GM19452 (cell line): ENCODE measurements around the gene TUFM.
A peak's percentile ranks its signal among the peaks of the same experiment; 100 is the strongest.
"Not testable (repeated sequence)": the region's sequence is repeated elsewhere in the genome, so short reads cannot be mapped to it uniquely, and the experiment has no call there.

Experiments used
- ATAC-seq: cut with Tn5 transposase; IDR thresholded peaks from one replicate; pipeline ENCODE4 v1.9.1; 2021; ENCODE audit not compliant: unreplicated experiment

Gene TUFM

DNA sequence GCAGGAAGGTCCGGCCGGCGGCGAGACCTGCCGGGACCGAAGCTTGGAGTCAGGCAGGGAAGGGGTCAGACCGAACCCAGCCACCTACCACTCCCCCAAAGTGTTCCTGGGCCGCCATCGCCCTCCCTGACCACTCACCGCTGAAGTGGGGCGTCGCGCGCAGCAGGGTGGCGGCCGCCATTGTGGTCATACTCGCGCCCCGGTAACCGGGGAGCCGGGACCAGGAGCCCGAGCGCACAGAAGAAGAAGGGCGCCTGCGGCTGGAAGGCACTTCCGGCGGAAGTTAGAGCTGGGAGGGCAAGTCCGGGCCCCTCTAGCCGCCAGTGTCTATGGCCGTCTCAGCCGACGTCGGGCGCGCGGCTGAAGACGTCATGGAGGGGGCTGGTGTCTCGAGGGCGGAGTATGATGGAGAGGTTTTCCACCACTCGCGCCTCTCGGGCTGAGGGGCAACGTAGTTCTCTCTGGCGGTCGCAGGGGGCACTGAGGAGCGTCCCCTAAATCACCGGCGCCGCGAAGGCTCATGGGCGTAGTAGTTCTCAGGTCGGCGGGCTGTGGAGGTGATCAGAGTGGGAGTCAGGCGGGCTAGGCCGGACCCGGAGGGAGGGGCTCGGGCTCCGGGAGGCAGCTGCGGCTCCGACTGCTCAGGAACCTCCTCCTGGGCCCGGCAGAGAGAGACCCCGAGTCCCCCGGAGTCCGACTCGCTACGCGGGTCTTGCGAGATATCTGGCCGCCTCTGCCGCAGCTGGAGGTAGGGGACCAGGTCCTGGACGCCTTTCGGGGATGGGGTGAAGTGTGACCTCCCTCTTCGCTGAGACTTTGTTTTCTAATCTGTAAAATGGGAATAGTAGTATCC is at the start of gene TUFM:
Gene TUFM, minus strand, starts transcription at position 269 of the 853 bp plus-strand sequence. Its CDS starts 79 bp downstream, at position 190.
- peak; percentile 88 for ATAC-seq

DNA sequence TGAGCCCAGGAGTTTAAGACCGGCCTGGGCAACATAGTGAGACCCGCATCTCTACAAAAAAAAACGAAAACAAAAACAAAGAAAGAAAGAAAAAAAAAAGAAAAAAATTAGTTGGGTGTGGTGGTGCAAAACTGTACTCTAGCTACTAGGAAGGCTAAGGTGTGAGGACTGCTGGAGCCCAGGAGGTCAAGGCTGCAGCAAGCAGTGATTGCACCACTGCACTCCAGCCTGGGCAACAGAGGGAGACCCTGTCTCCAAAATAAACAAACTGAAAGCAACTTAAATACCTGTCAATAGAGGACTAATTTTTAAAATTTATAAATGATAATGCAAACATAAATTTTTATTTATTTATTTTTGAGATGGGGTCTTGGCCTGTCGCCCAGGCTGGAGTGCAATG is 49.5 kb upstream of the TUFM start:
- no peak for ATAC-seq

DNA sequence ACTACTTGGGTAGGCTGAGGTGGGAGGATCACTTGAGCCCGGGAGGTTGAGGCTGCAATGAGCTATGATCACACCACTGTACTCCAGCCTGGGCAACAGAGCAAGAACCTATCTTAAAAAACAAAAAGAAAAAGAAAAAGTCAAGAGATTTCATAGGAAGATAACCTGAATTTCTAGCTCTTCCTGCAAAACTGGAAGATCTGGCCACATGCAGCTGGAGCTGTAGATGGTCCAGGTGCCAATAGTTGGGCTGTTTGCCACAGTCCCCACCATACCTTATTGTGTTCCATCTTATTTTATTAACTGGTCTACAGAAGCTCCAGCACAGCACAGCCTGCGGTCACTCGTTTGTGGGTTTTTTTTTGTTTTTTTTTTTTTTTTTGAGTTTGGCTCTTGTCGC is 47.1 kb upstream of the TUFM start:
- no peak for ATAC-seq

DNA sequence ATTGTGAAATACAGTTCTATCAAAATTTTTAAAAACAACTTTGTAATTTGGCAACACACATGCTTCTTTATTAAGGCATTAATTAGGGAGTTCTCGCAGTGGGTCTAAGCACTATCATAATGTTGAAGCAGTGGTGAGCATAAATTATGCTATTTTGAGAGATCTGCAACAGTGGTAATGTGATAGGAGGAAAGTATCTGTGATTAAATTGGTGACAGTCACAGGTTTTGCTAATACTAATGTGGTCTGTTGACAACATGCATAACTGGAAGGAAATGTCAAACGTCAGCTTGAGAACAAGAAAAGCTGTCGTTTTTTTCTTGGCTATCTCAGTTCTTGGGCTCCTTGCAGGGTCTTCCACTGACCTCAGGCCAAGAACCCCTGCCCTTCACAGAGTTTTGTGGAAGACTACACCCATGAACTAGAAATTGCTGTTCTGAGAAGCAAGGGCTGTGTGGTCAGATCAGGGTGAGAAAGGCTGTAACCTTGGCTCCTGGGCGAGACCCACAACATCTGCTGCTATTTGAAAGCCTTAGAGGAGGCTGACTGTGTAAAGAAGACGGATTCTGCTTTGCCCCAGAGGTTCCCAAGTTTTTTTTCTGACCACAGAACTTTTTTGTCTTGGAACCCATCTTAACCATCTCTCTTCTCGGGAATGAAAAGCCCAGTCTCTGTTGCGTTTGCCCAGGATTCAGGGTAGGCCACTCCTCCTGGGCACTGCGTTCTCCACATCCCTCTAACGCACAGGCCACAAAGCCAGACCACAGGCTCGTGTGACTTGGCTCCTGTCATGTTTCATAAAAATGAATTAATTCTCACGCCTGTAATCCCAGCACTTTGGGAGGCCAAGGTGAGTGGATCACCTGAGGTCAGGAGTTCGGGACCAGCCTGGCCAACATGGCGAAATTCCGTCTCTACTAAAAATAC is 46.1 kb upstream of the TUFM start:
- no peak for ATAC-seq

DNA sequence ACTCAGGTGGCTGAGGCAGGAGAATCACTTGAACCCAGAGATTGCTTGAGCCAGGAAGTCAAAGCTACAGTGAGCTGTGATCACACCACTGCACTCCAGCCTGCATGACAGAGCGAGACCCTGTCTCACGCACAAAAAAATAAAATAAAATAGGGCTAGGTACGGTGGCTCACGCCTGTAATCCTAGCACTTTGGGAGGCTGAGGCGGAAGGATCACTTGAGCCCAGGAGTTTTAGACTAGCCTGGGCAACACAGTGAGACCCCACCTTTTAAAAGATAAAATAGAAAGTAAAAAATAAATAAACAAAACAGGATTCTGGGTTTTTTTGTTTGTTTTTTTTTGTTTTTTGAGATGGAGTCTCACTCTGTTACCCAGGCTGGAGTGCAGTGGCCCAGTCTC is 44.2 kb upstream of the TUFM start:
- ATAC-seq, result not testable (repeated sequence)

DNA sequence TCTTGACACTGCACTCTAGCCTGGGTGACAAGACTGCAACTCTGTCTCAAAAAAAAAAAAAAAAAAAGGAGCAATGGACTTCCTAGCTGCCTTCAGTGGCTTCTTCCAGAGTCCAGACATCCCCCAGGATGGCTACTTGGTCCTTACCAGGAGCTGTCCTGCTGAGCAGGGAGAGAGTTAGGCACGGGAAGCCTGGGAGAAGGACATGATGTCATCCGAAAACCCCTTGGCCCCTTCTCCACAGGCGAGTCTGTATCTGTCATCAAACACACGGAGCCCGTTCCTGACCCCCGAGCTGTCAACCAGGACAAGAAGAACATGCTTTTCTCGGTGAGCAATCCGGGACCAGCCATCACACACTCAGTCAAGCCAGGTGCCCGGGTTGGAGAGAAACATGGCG is 40.8 kb upstream of the TUFM start:
- no peak for ATAC-seq

DNA sequence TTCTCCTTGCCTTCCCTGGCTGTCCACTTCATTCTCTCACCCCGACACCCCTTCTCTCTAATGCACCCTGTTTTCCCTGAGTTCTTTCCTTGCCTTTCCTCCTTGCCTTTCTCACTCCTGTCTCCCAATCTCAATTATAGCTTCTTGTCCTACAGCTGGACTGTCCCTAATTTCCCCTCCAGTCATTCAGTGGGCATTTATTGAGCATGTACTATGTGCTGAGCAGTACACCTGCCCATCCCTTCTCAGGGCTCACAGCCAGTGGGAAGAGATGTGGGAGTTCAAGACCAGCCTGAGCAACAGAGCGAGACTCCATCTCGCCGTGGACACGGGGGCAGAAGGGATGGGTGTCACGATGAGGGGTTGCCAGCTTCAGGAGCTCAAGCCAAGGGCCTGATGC is 37.9 kb upstream of the TUFM start:
- no peak for ATAC-seq

DNA sequence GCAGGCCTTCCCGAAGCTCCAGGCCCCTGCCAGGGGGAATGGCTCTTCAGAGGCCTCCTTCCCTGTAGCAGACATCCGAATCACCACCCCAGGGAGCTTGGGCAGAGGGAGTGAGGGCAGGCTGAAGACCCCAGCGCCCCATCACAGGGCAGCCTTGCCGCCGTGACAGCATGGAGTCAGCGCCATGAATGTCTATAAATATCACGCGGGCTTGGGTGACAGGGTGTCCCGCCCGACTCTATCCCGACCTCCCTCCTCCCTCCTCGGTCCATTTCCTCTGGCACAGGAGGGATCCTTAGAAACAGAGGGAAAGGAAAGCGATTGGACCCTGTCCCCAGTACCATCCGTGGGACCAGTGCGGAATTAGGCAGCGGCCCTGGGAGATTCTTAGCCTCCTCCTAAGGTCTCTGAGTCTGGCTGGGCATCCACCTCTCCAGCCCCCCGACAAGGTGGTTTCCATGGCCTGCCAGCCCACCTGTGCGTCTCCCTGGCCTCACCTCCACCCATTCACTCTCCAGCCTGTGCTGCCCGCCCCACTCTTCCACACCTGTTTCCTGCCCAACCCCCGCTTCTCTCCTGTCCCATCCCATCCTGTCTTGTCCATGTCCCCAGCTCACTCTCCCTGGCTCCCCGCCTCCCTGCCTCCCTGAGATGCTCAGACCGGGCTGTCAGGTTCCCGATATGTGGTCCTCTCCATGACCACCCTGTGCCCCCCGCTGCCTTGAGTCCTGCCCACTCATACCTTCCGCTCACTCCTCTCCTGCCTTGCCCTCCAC is 37.3 kb upstream of the TUFM start:
- no peak for ATAC-seq

DNA sequence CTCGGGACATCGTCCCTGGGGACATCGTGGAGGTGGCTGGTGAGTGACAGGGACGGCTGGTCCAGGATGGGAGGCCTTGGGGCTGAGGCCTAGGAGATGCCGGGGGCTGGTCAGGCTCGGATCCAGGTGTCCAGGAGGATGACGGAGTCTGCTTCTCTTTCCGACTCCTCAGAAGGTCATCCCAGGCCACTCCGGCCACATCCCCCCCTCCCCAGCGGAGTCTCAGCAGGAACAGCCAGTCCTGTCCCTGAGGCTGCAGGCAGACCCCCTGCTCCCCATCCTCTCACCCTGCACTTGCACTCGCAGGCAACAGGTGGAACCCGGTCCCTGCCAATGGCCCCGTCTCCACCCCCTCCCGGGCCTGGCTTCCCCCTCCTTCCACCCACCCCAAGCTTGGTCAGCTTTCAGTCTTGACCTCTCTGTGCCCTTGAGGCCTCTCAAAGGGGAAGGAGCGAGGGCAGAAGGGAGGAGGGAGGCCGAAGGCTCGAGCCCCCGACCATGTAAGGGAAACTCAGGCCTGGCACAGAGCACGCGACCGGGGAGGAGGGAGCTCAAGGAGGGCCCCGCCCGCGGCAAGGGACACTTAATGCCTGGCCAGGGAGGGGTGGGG is 36.5 kb upstream of the TUFM start:
- no peak for ATAC-seq

DNA sequence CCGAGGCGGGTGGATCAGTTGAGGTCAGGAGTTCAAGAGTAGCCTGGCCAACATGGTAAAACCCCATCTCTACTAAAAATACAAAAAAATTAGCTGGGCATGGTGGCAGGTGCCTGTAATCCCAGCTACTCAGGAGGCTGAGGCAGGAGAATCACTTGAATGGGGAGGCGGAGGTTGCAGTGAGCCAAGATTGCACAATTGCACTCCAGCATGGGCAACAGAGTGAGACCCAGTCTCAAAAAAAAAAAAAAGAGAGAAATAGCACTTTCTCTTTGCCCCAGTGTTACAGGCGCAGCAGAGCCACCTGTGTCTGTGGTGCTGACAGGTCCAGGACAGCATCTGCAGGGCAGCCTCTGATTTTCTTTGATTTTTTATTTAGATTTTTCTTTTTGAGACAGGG is 35.4 kb upstream of the TUFM start:
- ATAC-seq, result not testable (repeated sequence)

DNA sequence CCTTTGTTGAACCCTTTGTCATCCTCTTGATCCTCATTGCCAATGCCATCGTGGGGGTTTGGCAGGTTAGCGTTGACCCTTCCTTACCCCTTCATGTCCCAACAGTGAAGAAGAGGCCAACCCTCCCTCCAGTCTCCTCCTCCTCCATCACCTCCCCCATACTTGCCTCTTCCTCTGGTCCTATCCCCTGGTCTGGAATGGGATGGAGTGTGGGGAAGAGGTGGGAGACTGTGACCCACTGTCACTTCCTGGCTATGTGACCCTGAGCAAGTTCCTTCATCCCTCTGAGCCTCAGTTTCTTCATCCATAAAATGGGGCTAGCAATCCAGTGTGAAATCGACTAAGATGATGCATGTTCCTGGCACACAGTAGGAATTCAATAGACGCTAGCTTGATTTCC is 34.8 kb upstream of the TUFM start:
- no peak for ATAC-seq

DNA sequence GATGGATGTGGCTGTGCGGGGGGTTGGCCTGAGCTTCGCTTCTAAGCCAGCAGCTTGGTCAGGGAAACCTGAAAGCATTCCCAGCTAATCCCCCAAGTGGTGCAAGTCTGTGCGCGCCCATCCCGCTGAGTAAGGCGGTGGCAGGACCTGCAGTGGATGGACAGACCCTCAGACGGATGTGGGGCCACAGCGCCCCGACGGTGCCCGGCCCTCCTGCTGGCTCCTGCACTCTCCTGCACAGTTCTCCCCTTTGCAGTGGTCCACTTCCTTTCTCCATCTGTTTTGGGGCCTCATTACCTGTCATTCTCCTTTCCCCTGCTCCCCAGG is 34.4 kb upstream of the TUFM start:
- no peak for ATAC-seq

DNA sequence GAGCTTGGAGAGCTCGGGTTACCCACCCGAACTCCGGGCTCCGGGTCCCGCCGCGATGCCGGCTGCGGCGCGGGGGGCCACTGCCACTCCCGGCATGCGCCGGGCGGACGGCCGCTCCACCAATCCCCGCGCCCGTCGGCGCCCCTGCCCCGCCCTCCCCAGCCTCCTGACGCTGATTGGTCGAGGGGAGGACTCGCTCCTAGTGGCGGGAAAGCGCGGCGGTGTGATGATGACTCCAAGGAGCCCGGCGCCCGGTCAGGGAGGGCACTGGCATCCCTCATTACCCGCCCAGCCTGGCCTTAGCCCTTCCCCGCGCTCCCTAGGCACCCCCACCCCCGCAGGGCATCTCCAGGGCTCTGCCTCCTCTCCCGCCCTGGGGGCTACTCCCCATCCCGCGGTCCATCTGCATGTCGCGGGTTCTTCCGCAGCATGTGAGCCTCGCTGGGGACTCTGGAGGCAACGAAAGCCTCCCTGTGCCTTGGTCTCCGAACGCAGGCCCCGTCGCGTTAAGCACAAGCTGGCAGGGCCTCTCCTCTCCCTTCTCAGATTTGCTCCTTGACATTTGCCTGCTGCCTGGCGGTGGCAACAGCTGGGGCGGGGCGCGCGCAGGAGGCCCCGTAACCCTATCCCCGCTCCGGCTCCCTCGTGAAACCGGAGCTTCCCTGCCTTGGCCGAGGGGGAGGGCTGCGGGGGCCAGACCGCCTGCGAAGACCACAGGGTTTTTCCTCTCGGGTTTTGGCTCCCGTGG is 33.9 kb upstream of the TUFM start:
- peak; percentile 86 for ATAC-seq

DNA sequence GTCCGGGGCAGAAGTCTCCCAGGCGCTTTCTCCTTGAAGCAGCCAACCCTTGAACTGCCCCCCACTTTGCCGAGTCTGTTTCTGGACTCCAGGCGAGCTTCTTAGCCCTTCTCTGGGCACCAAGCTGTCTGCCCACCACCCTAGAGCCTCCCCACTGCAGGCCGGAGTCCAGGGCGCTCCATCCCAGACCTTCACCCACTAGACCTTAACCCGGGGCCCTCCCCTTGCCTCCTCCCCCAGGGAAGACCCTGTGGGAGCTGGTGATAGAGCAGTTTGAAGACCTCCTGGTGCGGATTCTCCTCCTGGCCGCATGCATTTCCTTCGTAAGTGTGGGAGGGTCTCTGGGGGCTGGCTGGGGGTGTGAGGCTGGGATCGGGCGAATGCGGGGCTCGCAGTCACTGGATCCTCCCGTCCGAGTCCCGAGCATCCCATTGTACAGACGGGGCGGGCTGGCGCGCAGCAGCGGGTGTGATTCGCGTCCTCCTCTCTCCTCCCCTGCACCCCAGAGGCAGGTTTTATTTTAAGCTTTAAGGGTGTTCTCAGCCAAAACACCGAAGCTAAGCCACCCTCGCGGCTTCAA is 33.2 kb upstream of the TUFM start:
- peak; percentile 19 for ATAC-seq

DNA sequence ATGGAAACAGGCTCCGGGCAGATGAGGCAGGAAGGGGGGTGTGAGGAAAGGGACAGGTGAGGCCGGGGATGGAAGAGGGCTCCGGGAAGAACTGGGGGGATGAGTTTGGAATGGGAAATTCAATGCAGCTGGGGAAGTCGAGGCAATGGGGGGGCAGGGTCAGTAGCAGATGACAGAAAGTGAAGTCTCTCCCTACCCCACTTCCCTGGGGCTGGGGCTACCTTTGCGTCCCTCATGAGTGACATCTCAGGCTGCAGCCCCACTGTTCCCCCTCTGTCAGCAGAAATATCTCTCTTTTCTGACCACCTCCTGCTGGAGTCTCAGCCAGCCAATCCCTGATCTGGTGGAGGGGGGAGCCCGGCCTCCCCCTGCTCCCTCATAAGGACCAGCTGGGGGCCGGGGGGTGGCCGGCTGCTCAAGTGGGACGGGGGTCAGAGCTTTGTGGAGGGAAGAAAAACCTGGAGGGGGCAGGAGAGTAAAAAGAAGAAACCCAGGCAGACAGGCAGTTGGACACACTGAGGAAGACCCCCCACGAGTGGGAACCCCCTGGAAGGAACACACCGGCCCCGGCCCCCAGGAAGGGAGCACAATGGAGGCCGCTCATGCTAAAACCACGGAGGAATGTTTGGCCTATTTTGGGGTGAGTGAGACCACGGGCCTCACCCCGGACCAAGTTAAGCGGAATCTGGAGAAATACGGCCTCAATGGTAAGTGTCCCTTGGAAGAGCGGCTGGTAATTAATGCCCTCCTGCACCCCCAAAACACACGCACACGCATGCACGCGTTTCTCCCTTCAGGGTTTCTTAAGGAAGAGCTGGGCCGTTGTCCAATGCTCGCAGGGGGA is 32.2 kb upstream of the TUFM start, which contains the start of gene ATP2A1:
Gene ATP2A1, plus strand, starts transcription at position 406 of the 844 bp plus-strand sequence. Its CDS starts 184 bp downstream, at position 590.
- ATAC-seq, result no peak

DNA sequence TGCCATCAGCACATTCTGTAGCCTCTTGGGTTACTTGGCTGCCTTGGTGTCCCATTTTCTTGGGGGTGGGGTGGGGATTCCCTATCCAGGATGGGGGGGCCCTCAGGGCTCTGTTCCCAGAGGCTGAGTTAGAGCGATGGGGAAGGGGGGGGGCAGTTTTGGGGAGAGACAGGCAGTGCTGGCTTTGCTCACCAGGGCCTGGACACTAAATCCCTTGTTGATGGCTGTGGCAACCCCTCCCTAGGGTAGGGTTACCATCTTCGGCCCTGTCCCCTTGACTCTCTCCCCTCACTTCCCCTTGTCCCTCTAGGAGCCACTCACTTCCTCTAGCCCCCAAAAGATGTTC is 31.5 kb upstream of the TUFM start:
- no peak for ATAC-seq

DNA sequence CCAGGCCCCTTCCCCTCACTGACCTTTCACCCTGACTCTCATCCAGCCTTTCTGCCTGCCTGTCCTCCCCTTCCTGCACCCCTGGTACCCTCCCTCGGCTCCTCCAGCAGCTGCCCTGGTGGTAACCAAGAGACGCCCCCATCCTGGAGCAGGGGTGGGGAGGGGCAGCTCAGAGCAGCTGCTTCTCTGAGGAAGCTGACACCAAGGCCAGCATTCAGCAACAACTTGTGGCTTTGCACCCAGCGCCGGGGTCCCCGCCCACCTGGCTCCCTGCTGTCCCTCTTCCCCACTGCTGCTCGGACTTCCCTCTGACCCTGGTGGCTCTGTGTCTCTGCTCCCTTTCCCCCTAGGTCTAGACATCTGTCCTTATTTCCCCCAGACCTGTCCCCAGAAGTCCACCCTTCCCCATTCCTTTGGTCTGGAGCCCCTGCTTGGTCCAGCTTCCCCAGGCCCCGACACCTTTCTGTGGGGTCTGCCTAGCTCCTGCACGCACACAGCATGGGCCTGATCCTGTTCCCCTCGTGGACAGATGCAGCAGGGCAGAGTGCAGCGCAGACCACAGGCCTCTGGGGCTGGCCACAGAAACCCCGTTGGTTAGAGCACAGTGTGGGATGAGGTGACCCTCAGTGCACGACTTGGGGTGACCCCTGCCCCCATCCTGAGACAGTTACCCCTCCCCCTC is 31.0 kb upstream of the TUFM start:
- ATAC-seq, result no peak

DNA sequence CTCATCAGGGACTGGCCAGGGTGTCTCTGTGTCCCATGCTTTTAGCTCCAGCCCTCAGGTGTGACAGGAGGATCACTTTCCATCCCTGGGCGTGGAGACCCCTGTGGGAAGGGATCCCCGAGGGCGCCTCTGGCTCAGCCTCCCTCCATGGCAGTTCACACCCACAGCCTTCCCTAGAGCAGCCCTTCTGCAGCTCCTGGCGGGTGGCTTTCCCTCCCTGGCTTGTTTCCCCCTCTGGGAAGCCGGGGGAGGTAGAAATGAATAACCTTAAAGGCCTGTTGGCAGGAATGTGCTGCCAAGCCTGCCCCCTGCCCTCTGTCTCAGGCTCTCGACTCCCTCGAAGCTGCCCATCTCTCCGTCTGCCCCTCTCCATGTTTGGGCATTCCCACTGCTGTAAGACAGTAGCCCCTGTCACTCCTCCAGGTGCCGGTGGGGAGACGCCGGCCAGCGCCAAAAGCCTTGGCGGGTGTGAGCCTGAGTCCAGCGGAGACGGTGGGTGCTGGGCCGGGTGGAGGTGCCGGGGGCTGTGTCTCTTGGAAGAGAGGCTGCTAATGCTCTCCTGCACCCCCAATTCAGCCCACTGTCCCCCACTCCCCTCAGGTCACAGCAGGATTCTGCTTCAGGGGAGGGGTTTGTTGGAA is 30.0 kb upstream of the TUFM start:
- ATAC-seq, result no peak
